ENCODE measurements around the gene SETDB1. TPM values are rescaled to one million over a fixed set of nuclear protein-coding genes. Genes with fewer than 3 reads are reported as not detected.

Gene SETDB1
- total RNA-seq, 1 donor from 2014 or later = 47.5 TPM

GRCh38 chr1:150931773-150932172 is 5.6 kb downstream of the SETDB1 start:
- H3K4me1 ChIP-seq = peaks cover 13% of the 10 kb centered on the region
- no peak overlapping the region for H3K27ac ChIP-seq
- H3K4me3 ChIP-seq = no peak overlapping the region
- ATAC-seq = no peak
- peaks cover 5% of the 10 kb centered on the region for H3K9me3 ChIP-seq
- no peak for DNase-seq
- intact Hi-C loops (cut with DNase I) = loop anchor here (10.0 kb wide), 1 partner anchor 107 kb away; no protein-coding TSS in a partner anchor
- H3K27me3 ChIP-seq (ENCODE audit: low read depth) = no peaks in the 10 kb centered on the region
- H3K36me3 ChIP-seq = peaks cover 85% of the 10 kb centered on the region
- no peak for TF ChIP-seq CTCF (IDR thresholded peaks at IDR 0.05)

- H3K4me3 ChIP-seq = no peak overlapping the region
- H3K27me3 ChIP-seq (ENCODE audit: low read depth) = no peaks in the 10 kb centered on the region
- H3K27ac ChIP-seq = no peak overlapping the region
- no peaks in the 10 kb centered on the region for H3K9me3 ChIP-seq
- DNase-seq (no peak), ATAC-seq (no peak)
- H3K4me1 ChIP-seq = no peaks in the 10 kb centered on the region
- TF ChIP-seq CTCF (IDR thresholded peaks at IDR 0.05) = no peak
- intact Hi-C loops (cut with DNase I) = no loop called here
- peaks cover 100% of the 10 kb centered on the region for H3K36me3 ChIP-seq
Observed at GRCh38 chr1:150944856-150945255, 18.7 kb downstream of the SETDB1 start.

- Histone ChIP-seq H3K4me3 (no peak overlapping the region), H3K36me3 (peaks cover 92% of the 10 kb centered on the region), H3K9me3 (no peaks in the 10 kb centered on the region), H3K27me3 (ENCODE audit: low read depth) (no peaks in the 10 kb centered on the region), H3K4me1 (no peaks in the 10 kb centered on the region), H3K27ac (no peak overlapping the region)
- DNase-seq (no peak), ATAC-seq (no peak)
- TF ChIP-seq CTCF (IDR thresholded peaks at IDR 0.05) = no peak
- intact Hi-C loops (cut with DNase I) = no loop called here
Observed at GRCh38 chr1:150954708-150955107, 28.5 kb downstream of the SETDB1 start.

GRCh38 chr1:150955280-150955679 is 29.1 kb downstream of the SETDB1 start:
- no peaks in the 10 kb centered on the region for H3K27me3 ChIP-seq (ENCODE audit: low read depth)
- DNase-seq (no peak), ATAC-seq (no peak)
- no peak overlapping the region for H3K4me3 ChIP-seq
- no peak for TF ChIP-seq CTCF (IDR thresholded peaks at IDR 0.05)
- H3K4me1 ChIP-seq = no peaks in the 10 kb centered on the region
- H3K36me3 ChIP-seq = peaks cover 92% of the 10 kb centered on the region
- no peaks in the 10 kb centered on the region for H3K9me3 ChIP-seq
- intact Hi-C loops (cut with DNase I) = no loop called here
- H3K27ac ChIP-seq = no peak overlapping the region

GRCh38 chr1:150957666-150958065 is 31.5 kb downstream of the SETDB1 start:
- DNase-seq = no peak
- Histone ChIP-seq H3K4me1 (no peaks in the 10 kb centered on the region), H3K27me3 (ENCODE audit: low read depth) (no peaks in the 10 kb centered on the region), H3K9me3 (no peaks in the 10 kb centered on the region), H3K27ac (no peak overlapping the region), H3K36me3 (peaks cover 92% of the 10 kb centered on the region), H3K4me3 (no peak overlapping the region)
- no peak for TF ChIP-seq CTCF (IDR thresholded peaks at IDR 0.05)
- intact Hi-C loops (cut with DNase I) = no loop called here
- ATAC-seq = no peak

GRCh38 chr1:150960646-150961045 is 34.5 kb downstream of the SETDB1 start:
- ATAC-seq (no peak), DNase-seq (no peak)
- intact Hi-C loops (cut with DNase I) = no loop called here
- Histone ChIP-seq H3K4me1 (no peaks in the 10 kb centered on the region), H3K4me3 (no peak overlapping the region), H3K27ac (no peak overlapping the region), H3K36me3 (peaks cover 92% of the 10 kb centered on the region), H3K9me3 (no peaks in the 10 kb centered on the region), H3K27me3 (ENCODE audit: low read depth) (no peaks in the 10 kb centered on the region)
- no peak for TF ChIP-seq CTCF (IDR thresholded peaks at IDR 0.05)
